BJ (cell line): Measurements from ENCODE around the gene LAMA2. TPM values are rescaled to one million over a fixed set of nuclear protein-coding genes. Genes with fewer than 3 reads are reported as not detected.
"Not testable (repeated sequence)": the region's sequence is repeated elsewhere in the genome, so short reads cannot be mapped to it uniquely, and the experiment has no call there.

ENCODE experiments used
- CTCF ChIA-PET: fragments of 350-600 bp; formaldehyde crosslinking; extraction: SDS; loops from one replicate; lab custom pipeline; 2021; ENCODE audit warnings: antibody characterized with exemption, inconsistent platforms; lab: Yijun Ruan, JAX
- POLR2A ChIA-PET: fragments of 300-600 bp; sonication (Branson Sonifier 250); formaldehyde crosslinking; extraction: SDS; loops from one replicate; lab custom pipeline; 2021; ENCODE audit warnings: antibody characterized with exemption; lab: Charles Lee
- DNase-seq: peaks from one replicate; pipeline ENCODE4 v3.0.0-alpha.2; 2011; ENCODE audit warnings: low read depth
- H3K27me3 ChIP-seq: 2 replicates; pipeline ENCODE4 v1.6.0; 2011; ENCODE audit warnings: low read length; ENCODE audit not compliant: control insufficient read depth, insufficient read depth
- H3K36me3 ChIP-seq: 2 replicates; pipeline ENCODE4 v1.5.1; 2011; ENCODE audit warnings: low read length; ENCODE audit not compliant: control insufficient read depth, insufficient read depth
- H3K4me3 ChIP-seq: 2 replicates; pipeline ENCODE4 v1.5.1; 2011; ENCODE audit warnings: low read depth, mild to moderate bottlenecking, control low read depth, low read length
- polyA plus RNA-seq: library from polyadenylated mRNA; depleted of rRNA; stranded (reverse); fragments of >200 nt; gene quantifications from 2 replicates; pipeline ENCODE4 v1.2.3, GENCODE V29; 2011
- TF ChIP-seq, protein P1 (sequence below): IDR thresholded peaks from 2 replicates; pipeline ENCODE4 v1.5.1; 2011; ENCODE audit warnings: low read depth, mild to moderate bottlenecking, control low read depth, inconsistent platforms, low read length, moderate library complexity; ENCODE audit not compliant: insufficient read depth

Gene LAMA2
- polyA plus RNA-seq, 1 experiment: 50.0 TPM

DNA sequence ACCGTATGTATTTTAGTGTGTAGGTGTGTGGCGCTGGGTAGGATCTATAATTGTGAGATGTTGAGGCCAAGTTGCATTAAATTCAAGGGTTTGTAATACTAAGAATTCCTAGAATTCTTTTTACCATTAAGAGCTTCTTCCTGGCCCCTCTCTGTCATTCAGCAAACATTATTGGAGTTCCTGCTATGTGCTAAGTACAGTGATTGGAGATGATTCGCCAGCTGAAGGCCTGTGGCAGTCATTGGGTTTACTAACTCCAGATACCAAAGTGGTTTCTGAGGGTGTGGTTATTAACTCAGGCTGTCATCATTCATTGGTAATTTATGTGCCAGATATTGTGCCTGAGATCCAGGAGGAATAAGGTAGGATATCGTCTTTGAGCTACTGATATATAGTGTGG lies 167.1 kb downstream of the LAMA2 start:
- no peak for DNase-seq
- Histone ChIP-seq H3K4me3 (no peak overlapping the region), H3K36me3 (no peaks in the 10 kb centered on the region), H3K27me3 (no peaks in the 10 kb centered on the region)
- TF ChIP-seq, protein P1, sequence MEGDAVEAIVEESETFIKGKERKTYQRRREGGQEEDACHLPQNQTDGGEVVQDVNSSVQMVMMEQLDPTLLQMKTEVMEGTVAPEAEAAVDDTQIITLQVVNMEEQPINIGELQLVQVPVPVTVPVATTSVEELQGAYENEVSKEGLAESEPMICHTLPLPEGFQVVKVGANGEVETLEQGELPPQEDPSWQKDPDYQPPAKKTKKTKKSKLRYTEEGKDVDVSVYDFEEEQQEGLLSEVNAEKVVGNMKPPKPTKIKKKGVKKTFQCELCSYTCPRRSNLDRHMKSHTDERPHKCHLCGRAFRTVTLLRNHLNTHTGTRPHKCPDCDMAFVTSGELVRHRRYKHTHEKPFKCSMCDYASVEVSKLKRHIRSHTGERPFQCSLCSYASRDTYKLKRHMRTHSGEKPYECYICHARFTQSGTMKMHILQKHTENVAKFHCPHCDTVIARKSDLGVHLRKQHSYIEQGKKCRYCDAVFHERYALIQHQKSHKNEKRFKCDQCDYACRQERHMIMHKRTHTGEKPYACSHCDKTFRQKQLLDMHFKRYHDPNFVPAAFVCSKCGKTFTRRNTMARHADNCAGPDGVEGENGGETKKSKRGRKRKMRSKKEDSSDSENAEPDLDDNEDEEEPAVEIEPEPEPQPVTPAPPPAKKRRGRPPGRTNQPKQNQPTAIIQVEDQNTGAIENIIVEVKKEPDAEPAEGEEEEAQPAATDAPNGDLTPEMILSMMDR: no peak
- ChIA-PET CTCF (interaction anchor here (1.0 to 1.6 kb wide), 2 partner anchors 9 to 13 kb away, joined by 3 to 8 read pairs; no protein-coding TSS in a partner anchor), POLR2A (no interaction called here)

DNA sequence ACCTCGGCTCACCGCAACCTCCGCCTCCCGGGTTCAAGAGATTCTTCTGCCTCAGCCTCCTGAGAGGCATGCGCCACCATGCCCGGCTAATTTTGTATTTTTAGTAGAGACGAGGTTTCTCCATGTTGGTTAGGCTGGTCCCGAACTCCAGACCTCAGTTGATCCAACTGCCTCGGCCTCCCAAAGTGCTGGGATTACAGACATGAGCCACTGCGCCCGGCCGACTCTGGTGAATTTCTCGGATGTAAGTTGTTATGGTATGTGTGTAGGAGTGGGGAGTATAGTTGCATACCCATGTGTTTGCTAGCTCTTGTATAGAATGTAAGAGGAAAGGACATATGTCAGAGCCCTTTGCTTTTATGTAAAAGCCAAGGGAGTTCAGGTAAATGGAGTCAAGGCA lies 170.2 kb downstream of the LAMA2 start:
- DNase-seq, H3K27me3 ChIP-seq, POLR2A ChIA-PET, H3K36me3 ChIP-seq, H3K4me3 ChIP-seq, CTCF ChIA-PET: not testable (repeated sequence)

- TF ChIP-seq, protein P1: no peak
- peaks cover 1% of the 10 kb centered on the region; the same call in 1 of the 2 replicates for H3K36me3 ChIP-seq
- POLR2A ChIA-PET: no interaction called here
- CTCF ChIA-PET: no interaction called here
- no peak overlapping the region for H3K4me3 ChIP-seq
- H3K27me3 ChIP-seq: no peaks in the 10 kb centered on the region
- no peak for DNase-seq
Observed at GRCh38 chr6:129055796-129056195, 172.9 kb downstream of the LAMA2 start.

DNA sequence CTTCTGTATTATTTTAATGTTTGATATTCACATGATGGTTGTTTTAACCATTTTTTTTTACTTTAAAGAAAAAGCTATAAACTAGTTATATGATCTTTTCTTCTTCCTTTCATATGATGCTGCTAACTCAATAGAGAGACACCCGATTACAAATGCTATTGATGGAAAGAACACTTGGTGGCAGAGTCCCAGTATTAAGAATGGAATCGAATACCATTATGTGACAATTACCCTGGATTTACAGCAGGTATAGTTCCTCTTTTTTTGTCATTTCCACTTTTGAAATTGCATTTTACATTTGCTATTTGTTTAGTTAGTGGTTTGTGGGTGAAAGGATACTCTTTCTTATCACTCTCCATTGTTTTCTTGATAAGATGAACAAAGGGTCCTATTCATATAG lies 176.7 kb downstream of the LAMA2 start:
- no peak overlapping the region for H3K4me3 ChIP-seq
- no peaks in the 10 kb centered on the region for H3K27me3 ChIP-seq
- no peak for DNase-seq
- CTCF ChIA-PET: interaction anchor here (1.4 to 1.6 kb wide), 2 partner anchors 9 to 14 kb away, joined by 3 to 4 read pairs; no protein-coding TSS in a partner anchor
- POLR2A ChIA-PET: no interaction called here
- TF ChIP-seq, protein P1: no peak
- H3K36me3 ChIP-seq: peaks cover 1% of the 10 kb centered on the region; the same call in 1 of the 2 replicates

- TF ChIP-seq, protein P1: no peak
- no peak for DNase-seq
- Histone ChIP-seq H3K36me3 (no peaks in the 10 kb centered on the region), H3K4me3 (no peak overlapping the region), H3K27me3 (no peaks in the 10 kb centered on the region)
- ChIA-PET CTCF (no interaction called here), POLR2A (no interaction called here)
Observed at GRCh38 chr6:129069006-129069405, 186.1 kb downstream of the LAMA2 start.

GRCh38 chr6:129073051-129073450 lies 190.1 kb downstream of the LAMA2 start:
- no peaks in the 10 kb centered on the region for H3K36me3 ChIP-seq
- no peak overlapping the region for H3K4me3 ChIP-seq
- ChIA-PET CTCF (no interaction called here), POLR2A (no interaction called here)
- no peaks in the 10 kb centered on the region for H3K27me3 ChIP-seq
- no peak for DNase-seq
- TF ChIP-seq, protein P1: no peak
